K562 (cell line): ENCODE results near the gene VRK1. TPM values are rescaled to one million over a fixed set of nuclear protein-coding genes. Genes with fewer than 3 reads are reported as not detected.

Experiments used
- CBFA2T2 ChIP-seq: fragments of 450-650 bp; conservative IDR thresholded peaks from 2 replicates; pipeline ENCODE4 v1.6.1; 2017; ENCODE audit warnings: mild to moderate bottlenecking
- DLX4 ChIP-seq: fragments of 250-450 bp; sonication (Bioruptor Pico); IDR thresholded peaks from 2 replicates; pipeline ENCODE4 v1.6.1; 2021; ENCODE audit warnings: mild to moderate bottlenecking
- ETV5 ChIP-seq: sonication (generic); formaldehyde crosslinking; IDR thresholded peaks from 2 replicates; pipeline ENCODE4 v1.4.0; 2020; ENCODE audit warnings: low read depth, mild to moderate bottlenecking, missing genetic modification reagents
- ETV6 ChIP-seq, 3 experiments: fragments of 150-350 bp in 1 of 3; sonication (generic) in 1 of 3; formaldehyde crosslinking in 1 of 3; IDR thresholded peaks; 2 replicates each; pipeline versions ENCODE4 v1.6.1 to v1.8.0; 2014 to 2022; ENCODE audit warnings: borderline replicate concordance in 2 of 3, low read depth in 2 of 3, antibody characterized with exemption in 1 of 3, low read length in 1 of 3, mild to moderate bottlenecking in 1 of 3, missing genetic modification reagents in 1 of 3
- GABPA ChIP-seq: fragments of 200-800 bp; sonication (Bioruptor generic); conservative IDR thresholded peaks from 2 replicates; pipeline ENCODE4 v1.6.1; 2016; ENCODE audit warnings: low read depth, missing genetic modification characterization, missing compliant biosample characterization
- GTF2E2 ChIP-seq: fragments of 200-800 bp; sonication (Bioruptor generic); IDR thresholded peaks from 2 replicates; pipeline ENCODE4 v1.6.1; 2016; ENCODE audit warnings: missing genetic modification characterization, missing compliant biosample characterization
- IFI16 ChIP-seq: fragments of 250-450 bp; sonication (Bioruptor Pico); IDR thresholded peaks from 2 replicates; pipeline ENCODE4 v2.1.2; 2022; ENCODE audit warnings: mild to moderate bottlenecking, inconsistent platforms
- JUND ChIP-seq, 2 experiments: IDR thresholded peaks; 2 replicates in 1 of 2; 3 replicates in 1 of 2; pipeline ENCODE4 v1.6.1; 2011; ENCODE audit warnings: borderline replicate concordance in 2 of 2, low read depth in 2 of 2, low read length in 2 of 2, improper control_type of control experiment in 1 of 2, missing biosample characterization in 1 of 2, missing genetic modification characterization in 1 of 2, missing genetic modification reagents in 1 of 2
- KAT2B ChIP-seq: IDR thresholded peaks from one replicate; pipeline ENCODE4 v1.6.1; 2012; ENCODE audit warnings: low read depth, mild to moderate bottlenecking, control low read depth, inconsistent platforms, low read length, moderate library complexity
- KLF13 ChIP-seq: fragments of 450-650 bp; IDR thresholded peaks from 2 replicates; pipeline ENCODE4 v1.6.1; 2016; ENCODE audit warnings: missing genetic modification characterization, low read depth, mild to moderate bottlenecking, missing compliant biosample characterization, moderate library complexity, borderline replicate concordance
- KLF16 ChIP-seq: IDR thresholded peaks from 2 replicates; pipeline ENCODE4 v1.6.1; 2016; ENCODE audit warnings: antibody characterized with exemption
- L3MBTL2 ChIP-seq: fragments of 450-650 bp; IDR thresholded peaks from 2 replicates; pipeline ENCODE4 v1.6.1; 2016; ENCODE audit warnings: mild to moderate bottlenecking, moderate library complexity
- MECOM ChIP-seq: fragments of 250-450 bp; sonication (Bioruptor Pico); IDR thresholded peaks from 2 replicates; pipeline ENCODE4 v1.8.0; 2022; ENCODE audit warnings: inconsistent platforms
- MTF1 ChIP-seq: fragments of 250-450 bp; sonication (Bioruptor Pico); IDR thresholded peaks from 2 replicates; pipeline ENCODE4 v1.9.0; 2021; ENCODE audit warnings: moderate library complexity, mild to moderate bottlenecking, inconsistent platforms, borderline replicate concordance
- NR2C2 ChIP-seq, 2 experiments: fragments of 200-800 bp in 1 of 2; sonication (Bioruptor generic) in 1 of 2; sonication (generic) in 1 of 2; formaldehyde crosslinking in 1 of 2; IDR thresholded peaks; 2 replicates each; pipeline versions ENCODE4 v1.6.1 to v1.8.0; 2016 to 2022; ENCODE audit warnings: mild to moderate bottlenecking in 1 of 2, missing compliant biosample characterization in 1 of 2, missing genetic modification characterization in 1 of 2, missing genetic modification reagents in 1 of 2
- SIX5 ChIP-seq, 2 experiments: IDR thresholded peaks; 2 replicates each; pipeline ENCODE4 v1.6.1; 2011; ENCODE audit warnings: low read length in 2 of 2, borderline replicate concordance in 1 of 2, low read depth in 1 of 2, mild to moderate bottlenecking in 1 of 2, moderate library complexity in 1 of 2; ENCODE audit not compliant: insufficient read depth in 1 of 2
- SP1 ChIP-seq: sonication (generic); formaldehyde crosslinking; IDR thresholded peaks from 2 replicates; pipeline ENCODE4 v1.8.1; 2022; ENCODE audit warnings: mild to moderate bottlenecking, missing genetic modification reagents
- TAF15 ChIP-seq: fragments of 200-400 bp; formaldehyde crosslinking; IDR thresholded peaks from 2 replicates; pipeline ENCODE4 v1.6.1; 2017; ENCODE audit warnings: mild to moderate bottlenecking, low read depth, low read length, moderate library complexity
- TRIM28 ChIP-seq: fragments of 450-650 bp; IDR thresholded peaks from 2 replicates; pipeline ENCODE4 v1.6.1; 2017
- YY1 ChIP-seq, 3 experiments: IDR thresholded peaks; 2 replicates each; pipeline ENCODE4 v1.6.1; 2011; ENCODE audit warnings: low read length in 2 of 3, mild to moderate bottlenecking in 2 of 3, moderate library complexity in 2 of 3, borderline replicate concordance in 1 of 3, control low read depth in 1 of 3, low read depth in 1 of 3; ENCODE audit not compliant: insufficient read depth in 3 of 3, insufficient replicate concordance in 2 of 3, control insufficient read depth in 1 of 3, insufficient read length in 1 of 3; ENCODE audit errors: extremely low read depth in 1 of 3
- ZBTB17 ChIP-seq: fragments of 450-650 bp; formaldehyde crosslinking; IDR thresholded peaks from 2 replicates; pipeline ENCODE4 v1.4.0; 2020; ENCODE audit warnings: mild to moderate bottlenecking
- ZC3H8 ChIP-seq: fragments of 450-650 bp; IDR thresholded peaks from 2 replicates; pipeline ENCODE4 v1.6.1; 2017
- ZNF121 ChIP-seq: sonication (generic); formaldehyde crosslinking; conservative IDR thresholded peaks from 2 replicates; pipeline ENCODE4 v1.8.0; 2022; ENCODE audit warnings: missing genetic modification reagents
- ZNF445 ChIP-seq: fragments of 250-450 bp; sonication (Bioruptor Pico); IDR thresholded peaks from 2 replicates; pipeline ENCODE4 v1.4.0; 2020; ENCODE audit warnings: low read depth, mild to moderate bottlenecking, moderate library complexity
- ZNF707 ChIP-seq: fragments of 250-450 bp; sonication (Bioruptor Pico); conservative IDR thresholded peaks from 2 replicates; pipeline ENCODE4 v1.8.0; 2022; ENCODE audit warnings: inconsistent platforms, mild to moderate bottlenecking, moderate library complexity
- ZSCAN32 ChIP-seq: fragments of 450-650 bp; formaldehyde crosslinking; IDR thresholded peaks from 2 replicates; pipeline ENCODE4 v1.4.0; 2020; ENCODE audit warnings: mild to moderate bottlenecking, moderate library complexity
- polyA plus RNA-seq, 8 experiments: library from polyadenylated mRNA; depleted of rRNA in 4 of 8; stranded (reverse) in 5 of 8; unstranded in 3 of 8; fragments of >200 nt; fragmentation: Nextera tagmentation in 2 of 8; fragmentation: Illumina TruSeq in 1 of 8; extraction: Ambion mirVana in 2 of 8; extraction: Trizol in 1 of 8; gene quantifications; 2 replicates each; pipeline versions ENCODE4 v1.2.1 to v1.2.3, GENCODE V29; 2011 to 2014; ENCODE audit warnings: inconsistent platforms in 1 of 8, missing spikeins in 1 of 8
- total RNA-seq, 7 experiments: library from RNA; depleted of rRNA in 6 of 7; stranded (reverse); fragments of >200 nt in 6 of 7; fragmentation: Illumina TruSeq in 2 of 7; extraction: Trizol in 2 of 7; gene quantifications; 2 replicates each; pipeline versions ENCODE4 v1.2.1 to v1.2.3, GENCODE V29; 2011 to 2021; ENCODE audit warnings: low replicate concordance in 1 of 7
- TF ChIP-seq, protein P1 (sequence below): fragments of 450-650 bp; IDR thresholded peaks from 2 replicates; pipeline ENCODE4 v1.6.1; 2016; ENCODE audit warnings: antibody characterized with exemption

VRK1 gene
- total and polyA plus RNA-seq, 9 of the 15 experiments (the other 6 are each of a cell fraction or from before 2014, with no cell fraction given), result 83.6 to 177 (median 116) TPM

DNA sequence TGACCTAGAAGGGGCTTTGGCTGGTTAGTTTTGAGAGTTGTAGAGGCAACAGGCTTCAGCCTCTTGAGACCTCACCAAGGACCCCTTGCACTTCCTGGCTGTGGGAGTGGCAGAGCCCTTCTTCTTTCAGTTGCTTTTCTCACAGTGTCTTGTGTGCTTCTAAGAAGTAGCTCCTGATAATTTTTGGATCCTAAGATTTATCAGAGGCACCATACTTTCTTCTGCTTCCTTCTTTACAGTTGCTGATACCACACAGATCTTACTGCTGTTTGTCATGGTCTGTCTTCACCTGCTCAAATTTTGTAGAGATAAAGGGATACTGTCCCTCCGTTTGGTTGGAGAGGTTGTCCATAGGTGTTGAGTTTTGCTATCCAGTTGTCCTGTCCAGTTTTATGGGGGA lies 33.8 kb downstream of the VRK1 start (continued):
- TF ChIP-seq ZNF121 (CRISPR knock-in tag), result no peak
- no peak for TF ChIP-seq TAF15
- no peak for TF ChIP-seq GABPA (tag)
- no peak for TF ChIP-seq ETV6 (IDR thresholded peaks at IDR 0.05; ENCODE audit: borderline replicate concordance in 1 of 2, low read depth in 2 of 2, low read length in 1 of 2)
- TF ChIP-seq ETV6 (CRISPR knock-in tag; IDR thresholded peaks at IDR 0.05; ENCODE audit: borderline replicate concordance), result no peak
- 0 out of 2 replicates have a peak, but pooled peaks have one; percentile 22 for TF ChIP-seq JUND (IDR thresholded peaks at IDR 0.05; ENCODE audit: borderline replicate concordance, low read depth, low read length)
- no peak for TF ChIP-seq JUND (tag; IDR thresholded peaks at IDR 0.05; ENCODE audit: borderline replicate concordance, low read depth, low read length)
- peak; percentile 84 for TF ChIP-seq CBFA2T2
- no peak for TF ChIP-seq SP1
- TF ChIP-seq IFI16 (CRISPR knock-in tag), result no peak
- TF ChIP-seq KLF16, result peak; percentile 81; the same call in 1 of the 2 replicates
- TF ChIP-seq KLF13 (tag), result no peak
- TF ChIP-seq GTF2E2 (tag), result no peak
- no peak for TF ChIP-seq ZSCAN32
- peak; percentile 68; the same call in 1 of the 2 replicates for TF ChIP-seq MECOM (CRISPR knock-in tag)
- TF ChIP-seq MTF1 (CRISPR knock-in tag), result no peak
- TF ChIP-seq NR2C2 (CRISPR knock-in tag; IDR thresholded peaks at IDR 0.05), result no peak
- TF ChIP-seq NR2C2 (tag; IDR thresholded peaks at IDR 0.05), result no peak
- no peak for TF ChIP-seq TRIM28
- TF ChIP-seq YY1 (IDR thresholded peaks at IDR 0.05; ENCODE audit: borderline replicate concordance in 1 of 3, control insufficient read depth in 1 of 3, extremely low read depth in 1 of 3, insufficient read depth in 3 of 3, insufficient read length in 1 of 3, insufficient replicate concordance in 2 of 3, low read depth in 1 of 3, low read length in 2 of 3), result no peak
- no peak for TF ChIP-seq KAT2B
- TF ChIP-seq SIX5 (IDR thresholded peaks at IDR 0.05; ENCODE audit: borderline replicate concordance in 1 of 2, insufficient read depth in 1 of 2, low read depth in 1 of 2, low read length in 2 of 2), result no peak
- TF ChIP-seq, protein P1, sequence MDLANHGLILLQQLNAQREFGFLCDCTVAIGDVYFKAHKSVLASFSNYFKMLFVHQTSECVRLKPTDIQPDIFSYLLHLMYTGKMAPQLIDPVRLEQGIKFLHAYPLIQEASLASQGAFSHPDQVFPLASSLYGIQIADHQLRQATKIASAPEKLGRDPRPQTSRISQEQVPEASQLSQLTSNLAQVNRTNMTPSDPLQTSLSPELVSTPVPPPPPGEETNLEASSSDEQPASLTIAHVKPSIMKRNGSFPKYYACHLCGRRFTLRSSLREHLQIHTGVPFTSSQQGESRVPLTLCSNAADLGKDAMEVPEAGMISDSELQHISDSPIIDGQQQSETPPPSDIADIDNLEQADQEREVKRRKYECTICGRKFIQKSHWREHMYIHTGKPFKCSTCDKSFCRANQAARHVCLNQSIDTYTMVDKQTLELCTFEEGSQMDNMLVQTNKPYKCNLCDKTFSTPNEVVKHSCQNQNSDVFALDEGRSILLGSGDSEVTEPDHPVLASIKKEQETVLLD, result no peak
- TF ChIP-seq ZBTB17 (CRISPR knock-in tag), result no peak
- TF ChIP-seq ZNF707 (CRISPR knock-in tag), result no peak
- no peak for TF ChIP-seq L3MBTL2
- TF ChIP-seq ETV5, result 0 out of 2 replicates have a peak, but pooled peaks have one; percentile 52
- TF ChIP-seq DLX4 (CRISPR knock-in tag), result no peak
- TF ChIP-seq ZC3H8, result no peak
- no peak for TF ChIP-seq ZNF445 (CRISPR knock-in tag)
